NCI-H510A treated with DMSO at 0.1 percent for 48 hours (cell line): ENCODE measurements around the gene STON2.
"Not testable (repeated sequence)": the region's sequence is repeated elsewhere in the genome, so short reads cannot be mapped to it uniquely, and the experiment has no call there.

Experiments
- DNase-seq: peaks from one replicate; lab custom pipeline; 2025; lab: John Stamatoyannopoulos, UW

The STON2 gene

GRCh38 chr14:81265636-81266169 lies 134.4 kb downstream of the STON2 start:
- DNase-seq: no peak

DNA sequence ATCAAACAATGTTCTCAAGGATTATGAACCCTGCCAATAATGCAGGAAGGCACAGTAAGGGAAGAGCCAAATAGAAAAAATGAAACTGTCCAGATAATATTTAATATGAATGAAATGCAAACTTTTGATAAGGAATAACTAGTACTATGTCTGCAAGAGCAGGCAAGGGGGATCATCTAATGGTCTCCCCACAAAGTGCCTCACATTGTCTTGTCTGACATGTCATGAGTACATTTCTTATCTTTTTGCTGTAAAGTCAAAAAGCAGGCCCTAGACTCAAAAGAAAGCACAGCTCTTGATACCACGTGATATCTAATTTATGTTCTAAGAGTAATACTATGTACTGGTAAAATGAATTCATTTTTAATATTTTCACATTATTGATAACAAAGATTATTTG lies 135.5 kb downstream of the STON2 start:
- no peak for DNase-seq

GRCh38 chr14:81263777-81264410 lies 136.2 kb downstream of the STON2 start:
- no peak for DNase-seq

GRCh38 chr14:81261176-81261575 lies 138.9 kb downstream of the STON2 start:
- no peak for DNase-seq

DNA sequence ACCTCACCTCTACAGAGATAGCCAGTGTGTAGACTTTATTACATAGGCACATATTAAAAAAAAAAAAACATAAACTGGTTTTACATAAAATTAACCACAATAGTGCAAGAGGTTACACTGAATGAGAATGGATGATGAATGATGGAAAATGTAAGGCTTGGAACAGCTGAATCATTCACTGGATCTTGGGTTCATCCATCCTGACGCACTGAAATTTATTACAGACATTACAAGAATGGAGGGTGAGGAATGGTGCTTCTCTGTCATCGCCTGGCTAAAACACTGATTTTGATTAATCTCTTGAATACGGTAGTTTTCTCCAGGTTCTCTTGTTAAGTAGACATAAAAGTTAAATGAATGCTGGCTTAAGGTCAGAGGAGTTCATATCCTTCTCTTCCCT lies 139.4 kb downstream of the STON2 start:
- no peak for DNase-seq

- no peak for DNase-seq
Measured at GRCh38 chr14:81256289-81256960, 143.7 kb downstream of the STON2 start.

DNA sequence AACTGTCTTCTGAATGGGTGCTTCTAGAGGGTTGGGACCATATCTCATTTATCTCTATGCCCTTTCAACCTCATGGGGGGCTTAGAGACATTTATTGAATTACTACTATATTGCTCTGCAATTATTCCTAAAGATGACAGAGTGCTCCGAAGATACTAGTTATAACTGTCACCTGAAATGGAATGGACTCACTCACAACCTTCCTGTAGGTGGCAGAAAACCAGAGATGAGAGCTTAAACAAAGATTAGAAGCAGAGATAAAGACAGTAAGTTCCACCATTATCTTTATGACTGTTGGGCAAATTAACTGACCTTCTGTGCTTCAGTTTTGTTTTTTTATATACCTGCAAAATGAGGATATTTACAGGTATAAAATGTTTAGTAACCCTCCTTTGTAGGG lies 147.8 kb downstream of the STON2 start:
- DNase-seq: no peak

DNA sequence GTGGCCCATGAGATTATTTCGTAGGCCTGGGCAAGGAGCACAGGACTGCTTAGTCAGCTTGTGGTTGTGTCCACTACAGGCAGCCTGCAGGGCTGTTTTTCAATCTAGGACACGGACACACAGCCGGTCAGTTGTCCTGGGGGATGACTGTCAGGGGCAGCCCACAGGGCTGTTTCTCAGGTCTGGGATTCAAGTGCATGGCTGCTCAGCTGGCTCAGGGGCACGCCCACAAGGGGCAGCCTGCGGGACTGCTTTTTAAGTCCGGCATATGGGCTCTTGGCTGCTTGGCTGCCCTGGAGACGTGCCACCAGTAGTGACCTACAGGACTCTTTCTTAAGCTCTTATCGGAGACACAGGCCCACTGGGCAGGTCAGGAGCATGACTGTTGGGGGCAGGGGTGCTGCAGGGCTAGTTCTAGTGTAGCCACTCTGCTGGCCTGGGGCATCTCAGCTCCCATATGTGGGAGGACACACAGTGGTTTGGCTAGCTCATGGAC lies 152.8 kb downstream of the STON2 start:
- no peak for DNase-seq

- DNase-seq: no peak
Measured at GRCh38 chr14:81246461-81247270, 153.5 kb downstream of the STON2 start.

GRCh38 chr14:81245771-81246170 lies 154.4 kb downstream of the STON2 start:
- no peak for DNase-seq

GRCh38 chr14:81244431-81244830 lies 155.7 kb downstream of the STON2 start:
- not testable (repeated sequence) for DNase-seq

- DNase-seq: no peak
Measured at GRCh38 chr14:81243499-81243898, 156.6 kb downstream of the STON2 start.

- DNase-seq: not testable (repeated sequence)
Measured at GRCh38 chr14:81236849-81237248, 163.3 kb downstream of the STON2 start.

GRCh38 chr14:81236138-81236537 lies 164.0 kb downstream of the STON2 start:
- DNase-seq: no peak

DNA sequence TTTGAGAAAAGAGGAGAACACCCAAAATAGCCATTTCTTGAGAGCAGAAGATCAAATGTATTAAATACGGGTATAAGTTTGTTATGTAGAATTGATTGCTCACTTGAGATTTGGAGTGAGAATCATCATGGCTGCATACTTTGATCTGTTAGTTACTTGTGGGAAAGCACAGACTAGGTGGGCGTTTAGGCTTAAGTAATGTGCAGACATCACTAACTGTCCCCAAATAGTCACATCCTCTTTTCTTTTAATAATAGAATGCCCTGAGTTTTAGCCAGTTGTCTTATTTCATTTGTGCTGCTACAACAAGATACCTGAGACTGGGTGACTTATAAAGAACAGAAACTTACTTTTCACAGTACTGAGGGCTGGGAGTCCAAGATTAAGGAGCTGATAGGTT lies 165.0 kb downstream of the STON2 start:
- no peak for DNase-seq

GRCh38 chr14:81234278-81234677 lies 165.8 kb downstream of the STON2 start:
- DNase-seq: no peak

GRCh38 chr14:81233615-81234014 lies 166.5 kb downstream of the STON2 start:
- no peak for DNase-seq

DNA sequence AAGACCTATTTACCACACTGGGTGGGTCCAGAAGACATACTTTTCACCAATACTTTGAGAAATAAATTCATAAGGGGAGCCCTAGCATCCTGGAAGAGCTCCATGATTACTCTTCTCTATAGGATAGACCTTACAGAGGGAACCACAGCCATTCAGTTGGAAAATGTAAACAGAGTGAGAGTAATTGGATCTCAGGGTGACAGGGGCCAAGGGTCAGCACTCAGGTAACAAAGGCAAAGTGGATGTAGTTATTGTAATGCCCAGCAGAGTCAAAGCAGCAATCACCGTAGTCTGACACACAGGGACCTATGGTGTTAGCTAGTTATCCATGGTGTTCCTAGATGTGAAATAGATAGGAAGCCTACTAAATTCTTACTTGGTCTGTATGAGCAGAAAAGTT lies 168.6 kb downstream of the STON2 start:
- peak; percentile 28 for DNase-seq

GRCh38 chr14:81224222-81224621 lies 175.9 kb downstream of the STON2 start:
- no peak for DNase-seq

DNA sequence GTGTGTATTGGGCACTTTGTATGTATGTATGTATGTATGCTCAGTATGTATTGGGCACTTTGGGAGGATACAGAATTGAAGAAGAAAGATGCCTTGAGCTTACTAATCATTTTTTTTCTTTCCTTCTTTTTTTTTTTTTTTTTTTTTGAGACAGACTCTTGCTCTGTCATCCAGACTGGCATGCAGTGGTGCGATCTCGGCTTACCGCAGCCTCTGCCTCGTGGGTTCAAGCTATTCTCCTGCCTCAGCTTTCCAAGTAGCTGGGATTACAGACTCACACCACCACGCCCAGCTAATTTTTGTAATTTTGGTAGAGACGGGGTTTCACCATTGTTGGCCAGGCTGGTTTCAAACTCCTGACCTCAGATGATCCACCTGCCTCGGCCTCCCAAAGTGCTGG lies 176.3 kb downstream of the STON2 start:
- DNase-seq: not testable (repeated sequence)

GRCh38 chr14:81222691-81223090 lies 177.4 kb downstream of the STON2 start:
- DNase-seq: no peak

DNA sequence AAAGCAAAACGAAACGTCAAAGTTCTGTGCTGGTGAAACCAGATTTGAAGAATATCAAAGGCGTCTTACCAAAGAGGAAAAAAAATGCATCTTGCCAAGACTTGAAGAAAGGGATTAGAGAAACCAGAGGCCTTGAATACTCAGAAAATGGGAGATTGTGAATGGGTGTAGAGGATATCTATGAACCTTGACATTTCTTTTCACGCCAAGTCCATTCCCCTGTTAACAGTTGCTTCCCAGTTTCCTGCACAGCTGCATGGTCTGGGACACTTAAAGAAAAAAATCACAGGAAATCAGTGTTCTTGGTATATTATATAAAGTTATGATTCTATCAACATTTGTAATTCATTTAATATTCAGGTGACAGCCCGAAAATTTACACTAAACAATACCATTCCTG lies 178.0 kb downstream of the STON2 start:
- DNase-seq: no peak
